HEK293 (cell line): ENCODE data around the gene CAMK2B.

Experiments used
- PBX3 ChIP-seq: sonication (generic); formaldehyde crosslinking; IDR thresholded peaks from 2 replicates; pipeline ENCODE4 v1.8.1; 2022; ENCODE audit warnings: mild to moderate bottlenecking, moderate library complexity, missing genetic modification reagents
- REST ChIP-seq: fragments of 450-650 bp; formaldehyde crosslinking; IDR thresholded peaks from 2 replicates; pipeline ENCODE4 v1.5.1; 2016; ENCODE audit warnings: missing biosample characterization, missing genetic modification characterization
- ZBTB20 ChIP-seq: fragments of 450-650 bp; formaldehyde crosslinking; IDR thresholded peaks from 2 replicates; pipeline ENCODE4 v1.5.1; 2016; ENCODE audit warnings: missing biosample characterization, missing genetic modification characterization
- TF ChIP-seq, protein P1 (sequence below): fragments of 450-650 bp; formaldehyde crosslinking; IDR thresholded peaks from 2 replicates; pipeline ENCODE4 v1.5.1; 2016; ENCODE audit warnings: missing biosample characterization, missing genetic modification characterization, low read depth
- TF ChIP-seq, protein P2 (sequence below): fragments of 450-650 bp; formaldehyde crosslinking; IDR thresholded peaks from 2 replicates; pipeline ENCODE4 v1.5.1; 2016; ENCODE audit warnings: missing biosample characterization, missing genetic modification characterization

DNA sequence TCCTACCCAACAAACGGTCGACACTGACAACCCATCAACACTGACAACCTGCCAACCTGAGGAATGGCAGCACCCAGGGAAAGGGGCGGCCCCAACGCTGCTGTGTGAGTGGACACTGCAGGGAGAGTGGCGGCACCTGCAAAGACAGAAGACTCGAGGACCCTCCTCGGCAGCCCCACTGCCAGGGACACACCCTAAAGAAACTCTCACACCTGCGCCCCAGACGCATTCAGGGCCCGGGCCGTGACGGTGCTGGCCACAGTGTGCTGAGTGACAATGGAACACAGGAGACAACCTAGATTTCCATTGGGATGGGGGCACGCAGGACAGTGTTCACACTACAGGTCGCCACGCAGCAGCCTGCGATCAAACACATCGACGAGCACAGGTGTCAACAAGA, 3.6 kb downstream of the CAMK2B start:
- no peak for TF ChIP-seq ZBTB20
- TF ChIP-seq, protein P1, sequence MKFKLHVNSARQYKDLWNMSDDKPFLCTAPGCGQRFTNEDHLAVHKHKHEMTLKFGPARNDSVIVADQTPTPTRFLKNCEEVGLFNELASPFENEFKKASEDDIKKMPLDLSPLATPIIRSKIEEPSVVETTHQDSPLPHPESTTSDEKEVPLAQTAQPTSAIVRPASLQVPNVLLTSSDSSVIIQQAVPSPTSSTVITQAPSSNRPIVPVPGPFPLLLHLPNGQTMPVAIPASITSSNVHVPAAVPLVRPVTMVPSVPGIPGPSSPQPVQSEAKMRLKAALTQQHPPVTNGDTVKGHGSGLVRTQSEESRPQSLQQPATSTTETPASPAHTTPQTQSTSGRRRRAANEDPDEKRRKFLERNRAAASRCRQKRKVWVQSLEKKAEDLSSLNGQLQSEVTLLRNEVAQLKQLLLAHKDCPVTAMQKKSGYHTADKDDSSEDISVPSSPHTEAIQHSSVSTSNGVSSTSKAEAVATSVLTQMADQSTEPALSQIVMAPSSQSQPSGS: no peak
- TF ChIP-seq, protein P2, sequence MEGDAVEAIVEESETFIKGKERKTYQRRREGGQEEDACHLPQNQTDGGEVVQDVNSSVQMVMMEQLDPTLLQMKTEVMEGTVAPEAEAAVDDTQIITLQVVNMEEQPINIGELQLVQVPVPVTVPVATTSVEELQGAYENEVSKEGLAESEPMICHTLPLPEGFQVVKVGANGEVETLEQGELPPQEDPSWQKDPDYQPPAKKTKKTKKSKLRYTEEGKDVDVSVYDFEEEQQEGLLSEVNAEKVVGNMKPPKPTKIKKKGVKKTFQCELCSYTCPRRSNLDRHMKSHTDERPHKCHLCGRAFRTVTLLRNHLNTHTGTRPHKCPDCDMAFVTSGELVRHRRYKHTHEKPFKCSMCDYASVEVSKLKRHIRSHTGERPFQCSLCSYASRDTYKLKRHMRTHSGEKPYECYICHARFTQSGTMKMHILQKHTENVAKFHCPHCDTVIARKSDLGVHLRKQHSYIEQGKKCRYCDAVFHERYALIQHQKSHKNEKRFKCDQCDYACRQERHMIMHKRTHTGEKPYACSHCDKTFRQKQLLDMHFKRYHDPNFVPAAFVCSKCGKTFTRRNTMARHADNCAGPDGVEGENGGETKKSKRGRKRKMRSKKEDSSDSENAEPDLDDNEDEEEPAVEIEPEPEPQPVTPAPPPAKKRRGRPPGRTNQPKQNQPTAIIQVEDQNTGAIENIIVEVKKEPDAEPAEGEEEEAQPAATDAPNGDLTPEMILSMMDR: no peak
- TF ChIP-seq PBX3 (CRISPR knock-in tag): no peak
- no peak for TF ChIP-seq REST (tag by site-specific recombination)
